SK-N-SH (cell line): ENCODE data around the gene STIM2. TPM values are rescaled to one million over a fixed set of nuclear protein-coding genes. Genes with fewer than 3 reads are reported as not detected.

Experiments
- CTCF ChIA-PET: fragments of 300-600, 350-600 bp; formaldehyde crosslinking; extraction: SDS; loops from one replicate; lab custom pipeline; 2021; lab: Yijun Ruan, JAX
- POLR2A ChIA-PET: fragments of 350-600 bp; sonication (Branson Sonifier 250); formaldehyde crosslinking; extraction: SDS; loops from one replicate; lab custom pipeline; 2020; ENCODE audit warnings: antibody characterized with exemption, inconsistent platforms; lab: Yijun Ruan, JAX
- DNase-seq: peaks from one replicate; pipeline ENCODE4 v3.0.0; 2012
- H2AFZ ChIP-seq: fragments of 200-600 bp; sonication (generic); 2 replicates; pipeline ENCODE4 v1.8.1; 2016; ENCODE audit warnings: antibody characterized with exemption, mild to moderate bottlenecking, low read depth
- H3F3A ChIP-seq: fragments of 200-600 bp; sonication (generic); replicated peaks from 2 replicates; pipeline ENCODE3; 2016; ENCODE audit warnings: antibody characterized with exemption, mild to moderate bottlenecking; ENCODE audit not compliant: insufficient read depth
- H3K27ac ChIP-seq, 2 experiments: fragments of 200-500 bp in 1 of 2; fragments of 200-600 bp in 1 of 2; sonication (Bioruptor generic) in 1 of 2; sonication (generic), shearing (Covaris generic) in 1 of 2; 2 replicates each; pipeline versions ENCODE4 v1.5.1 to v1.6.1; 2014 to 2016; ENCODE audit warnings: low read depth in 2 of 2, inconsistent platforms in 1 of 2, low read length in 1 of 2, mild to moderate bottlenecking in 1 of 2, mixed read lengths in 1 of 2
- H3K27me3 ChIP-seq: fragments of 200-600 bp; sonication (generic), shearing (Covaris generic); 2 replicates; pipeline ENCODE4 v1.6.1; 2016; ENCODE audit warnings: mixed run types; ENCODE audit not compliant: insufficient read depth
- H3K36me3 ChIP-seq, 2 experiments: fragments of 200-500 bp in 1 of 2; fragments of 200-600 bp in 1 of 2; sonication (Bioruptor generic) in 1 of 2; sonication (generic) in 1 of 2; replicated peaks in 1 of 2; 2 replicates each; pipeline versions ENCODE3 to v1.5.1; 2014 to 2016; ENCODE audit warnings: low read length in 1 of 2, mild to moderate bottlenecking in 1 of 2; ENCODE audit not compliant: insufficient read depth in 2 of 2, control insufficient read depth in 1 of 2
- H3K4me1 ChIP-seq, 2 experiments: fragments of 200-500 bp in 1 of 2; fragments of 200-600 bp in 1 of 2; sonication (Bioruptor generic) in 1 of 2; sonication (generic), shearing (Covaris generic) in 1 of 2; 2 replicates each; pipeline versions ENCODE4 v1.5.1 to v1.6.1; 2014 to 2016; ENCODE audit warnings: low read depth in 1 of 2, low read length in 1 of 2, mixed run types in 1 of 2; ENCODE audit not compliant: insufficient read depth in 2 of 2, control insufficient read depth in 1 of 2
- H3K4me2 ChIP-seq: fragments of 200-600 bp; sonication (generic), shearing (Covaris generic); 2 replicates; pipeline ENCODE4 v1.6.1; 2017; ENCODE audit warnings: mixed run types
- H3K4me3 ChIP-seq, 2 experiments: fragments of 200-500 bp in 1 of 2; fragments of 200-600 bp in 1 of 2; sonication (Bioruptor generic) in 1 of 2; sonication (generic), shearing (Covaris generic) in 1 of 2; 2 replicates each; pipeline versions ENCODE4 v1.5.1 to v1.8.1; 2014 to 2016; ENCODE audit warnings: low read depth in 2 of 2, inconsistent platforms in 1 of 2, low read length in 1 of 2, mild to moderate bottlenecking in 1 of 2, mixed read lengths in 1 of 2, moderate library complexity in 1 of 2
- H3K79me2 ChIP-seq: fragments of 200-600 bp; sonication (generic); 2 replicates; pipeline ENCODE4 v1.8.1; 2017; ENCODE audit warnings: mild to moderate bottlenecking; ENCODE audit not compliant: insufficient read depth
- H3K9ac ChIP-seq: fragments of 200-600 bp; sonication (generic); 2 replicates; pipeline ENCODE4 v1.6.1; 2017; ENCODE audit warnings: mixed run types
- H3K9me2 ChIP-seq: fragments of 200-600 bp; sonication (generic); 2 replicates; pipeline ENCODE4 v1.6.1; 2017; ENCODE audit warnings: mixed run types
- H3K9me3 ChIP-seq: fragments of 200-600 bp; sonication (generic); 2 replicates; pipeline ENCODE4 v1.6.1; 2017; ENCODE audit warnings: mixed run types, mild to moderate bottlenecking, moderate library complexity
- H4K20me1 ChIP-seq: fragments of 200-600 bp; sonication (generic); 2 replicates; pipeline ENCODE4 v1.6.1; 2017; ENCODE audit warnings: mild to moderate bottlenecking, mixed run types; ENCODE audit not compliant: insufficient read depth
- GATA2 ChIP-seq: sonication (generic); formaldehyde crosslinking; IDR thresholded peaks from 2 replicates; pipeline ENCODE4 v1.5.0; 2020; ENCODE audit warnings: mild to moderate bottlenecking, missing genetic modification reagents
- POLR2AphosphoS5 ChIP-seq: IDR thresholded peaks from 2 replicates; pipeline ENCODE4 v1.6.1; 2012; ENCODE audit warnings: low read depth, low read length
- RXRA ChIP-seq: IDR thresholded peaks from 2 replicates; pipeline ENCODE4 v1.4.0; 2012; ENCODE audit warnings: low read depth, mild to moderate bottlenecking, borderline replicate concordance
- SIN3A ChIP-seq: IDR thresholded peaks from 2 replicates; pipeline ENCODE4 v1.6.1; 2012; ENCODE audit warnings: low read depth, mild to moderate bottlenecking, low read length, moderate library complexity, borderline replicate concordance
- TCF12 ChIP-seq: IDR thresholded peaks from 2 replicates; pipeline ENCODE4 v1.4.0; 2012
- YY1 ChIP-seq: IDR thresholded peaks from 2 replicates; pipeline ENCODE4 v1.4.0; 2012; ENCODE audit warnings: low read depth, mild to moderate bottlenecking
- WGBS: methylation state at CpG from one replicate; pipeline ENCODE4 v1.1.6; 2017; ENCODE audit warnings: low lambda C conversion rate; 5-methylcytosine and 5-hydroxymethylcytosine counted together
- polyA plus RNA-seq, 3 experiments: library from polyadenylated mRNA; depleted of rRNA; stranded (reverse); fragments of >200 nt; gene quantifications; 2 replicates each; pipeline ENCODE4 v1.2.3, GENCODE V29; 2012
- TF ChIP-seq, protein P1 (sequence below): IDR thresholded peaks from 2 replicates; pipeline ENCODE4 v1.6.1; 2012; ENCODE audit warnings: mild to moderate bottlenecking, low read depth, low read length, moderate library complexity
- TF ChIP-seq, protein P2 (sequence below): fragments of 150-350 bp; IDR thresholded peaks from 2 replicates; pipeline ENCODE4 v1.6.1; 2016; ENCODE audit warnings: mild to moderate bottlenecking, low read depth, low read length
- TF ChIP-seq, protein P3 (sequence below): IDR thresholded peaks from 2 replicates; pipeline ENCODE4 v1.4.0; 2012; ENCODE audit warnings: low read depth, borderline replicate concordance

Gene STIM2
- polyA plus RNA-seq, 1 of the 3 experiments (the other 2 are of a cell fraction) = 14.7 TPM

DNA sequence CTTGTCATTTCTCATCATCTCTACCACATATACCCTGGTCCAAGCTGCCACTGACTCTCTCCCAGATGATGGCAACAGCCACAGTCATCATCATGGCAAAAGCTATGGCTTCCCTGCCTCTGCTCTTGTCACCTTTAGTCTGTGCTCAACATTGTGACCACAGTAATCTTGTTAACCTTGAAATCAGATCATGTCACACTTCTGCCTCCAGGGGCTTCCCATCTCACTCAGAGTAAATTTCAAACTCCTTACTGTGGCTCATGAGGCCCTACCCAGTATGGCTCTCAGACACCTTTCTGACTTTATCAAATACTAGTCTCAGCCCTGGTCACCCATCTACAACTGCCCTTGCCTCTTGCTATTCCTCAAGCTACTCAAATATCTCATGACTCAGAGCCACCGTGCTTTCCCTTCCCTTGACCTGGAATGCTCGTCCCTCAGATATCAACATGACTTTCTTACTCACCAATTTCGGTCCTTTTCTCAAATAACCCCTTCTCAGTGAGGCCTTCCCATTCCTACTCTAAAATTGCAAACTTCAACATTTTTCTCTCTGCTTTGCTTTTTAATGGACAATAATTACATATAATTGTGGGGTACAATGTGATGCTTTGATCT, 41.1 kb upstream of the STIM2 start:
- Histone ChIP-seq H3K27me3 (no peaks in the 10 kb centered on the region), H3K9ac (no peak overlapping the region), H3K36me3 (no peaks in the 10 kb centered on the region), H3F3A (no peaks in the 10 kb centered on the region), H3K27ac (no peak overlapping the region), H3K4me2 (no peak overlapping the region), H3K4me1 (no peaks in the 10 kb centered on the region), H3K9me2 (no peaks in the 10 kb centered on the region), H2AFZ (no peak overlapping the region), H3K9me3 (no peaks in the 10 kb centered on the region), H3K79me2 (no peaks in the 10 kb centered on the region), H4K20me1 (no peaks in the 10 kb centered on the region), H3K4me3 (no peak overlapping the region)
- DNase-seq = no peak
- TF ChIP-seq, protein P1, sequence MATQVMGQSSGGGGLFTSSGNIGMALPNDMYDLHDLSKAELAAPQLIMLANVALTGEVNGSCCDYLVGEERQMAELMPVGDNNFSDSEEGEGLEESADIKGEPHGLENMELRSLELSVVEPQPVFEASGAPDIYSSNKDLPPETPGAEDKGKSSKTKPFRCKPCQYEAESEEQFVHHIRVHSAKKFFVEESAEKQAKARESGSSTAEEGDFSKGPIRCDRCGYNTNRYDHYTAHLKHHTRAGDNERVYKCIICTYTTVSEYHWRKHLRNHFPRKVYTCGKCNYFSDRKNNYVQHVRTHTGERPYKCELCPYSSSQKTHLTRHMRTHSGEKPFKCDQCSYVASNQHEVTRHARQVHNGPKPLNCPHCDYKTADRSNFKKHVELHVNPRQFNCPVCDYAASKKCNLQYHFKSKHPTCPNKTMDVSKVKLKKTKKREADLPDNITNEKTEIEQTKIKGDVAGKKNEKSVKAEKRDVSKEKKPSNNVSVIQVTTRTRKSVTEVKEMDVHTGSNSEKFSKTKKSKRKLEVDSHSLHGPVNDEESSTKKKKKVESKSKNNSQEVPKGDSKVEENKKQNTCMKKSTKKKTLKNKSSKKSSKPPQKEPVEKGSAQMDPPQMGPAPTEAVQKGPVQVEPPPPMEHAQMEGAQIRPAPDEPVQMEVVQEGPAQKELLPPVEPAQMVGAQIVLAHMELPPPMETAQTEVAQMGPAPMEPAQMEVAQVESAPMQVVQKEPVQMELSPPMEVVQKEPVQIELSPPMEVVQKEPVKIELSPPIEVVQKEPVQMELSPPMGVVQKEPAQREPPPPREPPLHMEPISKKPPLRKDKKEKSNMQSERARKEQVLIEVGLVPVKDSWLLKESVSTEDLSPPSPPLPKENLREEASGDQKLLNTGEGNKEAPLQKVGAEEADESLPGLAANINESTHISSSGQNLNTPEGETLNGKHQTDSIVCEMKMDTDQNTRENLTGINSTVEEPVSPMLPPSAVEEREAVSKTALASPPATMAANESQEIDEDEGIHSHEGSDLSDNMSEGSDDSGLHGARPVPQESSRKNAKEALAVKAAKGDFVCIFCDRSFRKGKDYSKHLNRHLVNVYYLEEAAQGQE = no peak
- TF ChIP-seq, protein P2, sequence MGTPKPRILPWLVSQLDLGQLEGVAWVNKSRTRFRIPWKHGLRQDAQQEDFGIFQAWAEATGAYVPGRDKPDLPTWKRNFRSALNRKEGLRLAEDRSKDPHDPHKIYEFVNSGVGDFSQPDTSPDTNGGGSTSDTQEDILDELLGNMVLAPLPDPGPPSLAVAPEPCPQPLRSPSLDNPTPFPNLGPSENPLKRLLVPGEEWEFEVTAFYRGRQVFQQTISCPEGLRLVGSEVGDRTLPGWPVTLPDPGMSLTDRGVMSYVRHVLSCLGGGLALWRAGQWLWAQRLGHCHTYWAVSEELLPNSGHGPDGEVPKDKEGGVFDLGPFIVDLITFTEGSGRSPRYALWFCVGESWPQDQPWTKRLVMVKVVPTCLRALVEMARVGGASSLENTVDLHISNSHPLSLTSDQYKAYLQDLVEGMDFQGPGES = no peak
- TF ChIP-seq SIN3A = no peak
- TF ChIP-seq GATA2 (CRISPR knock-in tag) = no peak
- TF ChIP-seq RXRA = no peak
- TF ChIP-seq, protein P3, sequence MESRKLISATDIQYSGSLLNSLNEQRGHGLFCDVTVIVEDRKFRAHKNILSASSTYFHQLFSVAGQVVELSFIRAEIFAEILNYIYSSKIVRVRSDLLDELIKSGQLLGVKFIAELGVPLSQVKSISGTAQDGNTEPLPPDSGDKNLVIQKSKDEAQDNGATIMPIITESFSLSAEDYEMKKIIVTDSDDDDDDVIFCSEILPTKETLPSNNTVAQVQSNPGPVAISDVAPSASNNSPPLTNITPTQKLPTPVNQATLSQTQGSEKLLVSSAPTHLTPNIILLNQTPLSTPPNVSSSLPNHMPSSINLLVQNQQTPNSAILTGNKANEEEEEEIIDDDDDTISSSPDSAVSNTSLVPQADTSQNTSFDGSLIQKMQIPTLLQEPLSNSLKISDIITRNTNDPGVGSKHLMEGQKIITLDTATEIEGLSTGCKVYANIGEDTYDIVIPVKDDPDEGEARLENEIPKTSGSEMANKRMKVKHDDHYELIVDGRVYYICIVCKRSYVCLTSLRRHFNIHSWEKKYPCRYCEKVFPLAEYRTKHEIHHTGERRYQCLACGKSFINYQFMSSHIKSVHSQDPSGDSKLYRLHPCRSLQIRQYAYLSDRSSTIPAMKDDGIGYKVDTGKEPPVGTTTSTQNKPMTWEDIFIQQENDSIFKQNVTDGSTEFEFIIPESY = no peak
- TF ChIP-seq TCF12 = no peak
- 84% methylated on average over 3 of the region's 3 CpGs for WGBS
- ChIA-PET POLR2A (no interaction called here), CTCF (interaction anchor here (0.8 kb wide), 1 partner anchor 80 kb away, joined by 3 read pairs; no protein-coding TSS in a partner anchor)

DNA sequence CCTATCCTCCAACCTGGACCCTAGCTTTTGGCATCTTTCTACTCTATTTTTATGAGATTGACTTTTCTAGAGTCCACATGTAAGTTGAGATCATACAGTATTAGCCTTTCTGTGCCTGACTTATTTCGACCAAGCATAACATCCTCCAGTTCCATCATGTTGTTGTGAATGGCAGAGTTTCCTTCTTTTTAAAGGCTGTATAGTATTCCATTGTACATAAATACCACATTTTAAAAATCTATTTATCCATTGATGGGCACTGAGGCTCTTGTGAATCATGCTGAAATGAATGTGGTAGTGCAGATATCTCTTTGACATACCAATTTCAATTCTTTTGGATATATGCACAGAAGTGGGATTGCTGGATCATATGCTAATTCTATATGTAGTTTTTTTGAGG, 40.3 kb upstream of the STIM2 start:
- Histone ChIP-seq H3K79me2 (no peaks in the 10 kb centered on the region), H3K4me1 (no peaks in the 10 kb centered on the region), H3K9me2 (no peaks in the 10 kb centered on the region), H3K27ac (no peak overlapping the region), H3K4me2 (no peak overlapping the region), H3K9ac (no peak overlapping the region), H3F3A (no peaks in the 10 kb centered on the region), H3K9me3 (no peaks in the 10 kb centered on the region), H2AFZ (no peak overlapping the region), H3K4me3 (no peak overlapping the region), H4K20me1 (no peaks in the 10 kb centered on the region), H3K27me3 (no peaks in the 10 kb centered on the region), H3K36me3 (no peaks in the 10 kb centered on the region)
- TF ChIP-seq YY1 = no peak
- TF ChIP-seq POLR2AphosphoS5 = no peak
- no peak for DNase-seq
- CTCF ChIA-PET = no interaction called here
- WGBS = 7% methylated on average over 1 of the region's 1 CpG
- POLR2A ChIA-PET = no interaction called here
